ENCODE results near the gene PLD4.

Gene PLD4

DNA sequence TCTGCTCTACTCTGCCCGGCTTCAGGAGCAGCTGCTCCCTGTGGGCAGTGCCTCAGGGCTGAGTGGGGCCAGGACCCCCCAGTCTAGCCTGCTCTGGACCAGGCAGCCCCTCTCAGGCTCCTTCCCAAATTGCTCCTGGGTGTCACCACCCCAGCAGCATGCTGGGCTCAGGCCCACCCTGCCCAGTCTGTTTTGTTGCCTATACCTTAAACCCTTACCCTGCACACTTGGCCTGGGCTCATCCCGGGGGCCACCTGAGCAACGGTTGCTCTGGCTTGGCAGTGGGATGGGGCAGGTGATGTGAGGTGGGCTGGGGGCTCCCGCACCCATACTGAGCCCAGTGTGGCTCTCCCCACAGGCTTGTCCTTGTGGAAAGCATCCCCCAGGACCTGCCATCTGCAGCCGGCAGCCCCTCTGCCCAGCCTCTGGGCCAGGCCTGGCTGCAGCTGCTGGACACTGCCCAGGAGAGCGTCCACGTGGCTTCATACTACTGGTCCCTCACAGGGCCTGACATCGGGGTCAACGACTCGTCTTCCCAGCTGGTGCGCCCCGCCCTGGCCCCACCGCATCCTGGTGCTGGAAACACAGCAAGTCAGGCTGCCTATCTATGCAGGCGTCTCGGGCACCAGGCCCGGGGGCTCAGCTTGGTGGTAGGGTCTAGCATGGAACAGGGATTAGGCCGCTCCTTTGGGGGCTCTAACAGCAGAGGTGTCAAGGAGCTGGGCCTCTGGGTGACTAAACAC is 3.9 kb downstream of the PLD4 start:
- DNase-seq (ENCODE audit: low read depth), result no peak

DNA sequence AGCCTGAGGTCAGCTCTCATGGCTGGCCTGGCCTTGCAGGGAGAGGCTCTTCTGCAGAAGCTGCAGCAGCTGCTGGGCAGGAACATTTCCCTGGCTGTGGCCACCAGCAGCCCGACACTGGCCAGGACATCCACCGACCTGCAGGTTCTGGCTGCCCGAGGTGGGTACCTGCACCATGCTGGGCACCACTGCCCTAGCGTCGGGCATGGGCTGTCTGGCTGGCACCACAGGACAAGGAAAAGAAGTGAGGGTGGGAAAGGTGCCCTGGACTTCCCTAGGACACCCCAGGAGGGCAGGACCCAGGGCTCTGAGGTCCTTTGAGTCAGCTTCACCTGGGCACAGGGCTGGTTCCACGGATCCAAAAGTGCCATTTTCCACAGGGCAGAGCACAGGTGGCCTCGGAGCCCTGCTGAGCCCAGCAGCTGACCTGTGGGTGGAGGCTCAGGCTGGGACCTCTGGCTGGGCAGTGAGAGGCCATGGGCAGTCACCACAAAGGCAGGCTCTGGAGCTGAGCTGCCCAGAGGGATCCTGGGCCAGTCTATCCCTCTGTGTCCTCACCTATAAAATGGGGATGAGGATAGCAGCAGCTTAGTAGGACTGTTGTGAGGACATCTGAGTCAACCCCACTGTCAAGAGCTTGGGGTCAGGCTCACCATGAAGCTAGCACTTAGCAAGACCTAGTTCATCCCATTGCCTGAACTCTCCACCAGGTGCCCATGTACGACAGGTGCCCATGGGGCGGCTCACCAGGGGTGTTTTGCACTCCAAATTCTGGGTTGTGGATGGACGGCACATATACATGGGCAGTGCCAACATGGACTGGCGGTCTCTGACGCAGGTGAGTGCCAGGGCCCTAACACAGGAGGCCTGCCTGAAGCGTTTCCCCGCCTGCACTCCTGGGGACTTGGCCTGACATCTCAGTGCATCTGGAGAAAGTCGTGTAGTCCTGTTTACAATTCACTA is 4.9 kb downstream of the PLD4 start:
- DNase-seq (ENCODE audit: low read depth), result no peak

DNA sequence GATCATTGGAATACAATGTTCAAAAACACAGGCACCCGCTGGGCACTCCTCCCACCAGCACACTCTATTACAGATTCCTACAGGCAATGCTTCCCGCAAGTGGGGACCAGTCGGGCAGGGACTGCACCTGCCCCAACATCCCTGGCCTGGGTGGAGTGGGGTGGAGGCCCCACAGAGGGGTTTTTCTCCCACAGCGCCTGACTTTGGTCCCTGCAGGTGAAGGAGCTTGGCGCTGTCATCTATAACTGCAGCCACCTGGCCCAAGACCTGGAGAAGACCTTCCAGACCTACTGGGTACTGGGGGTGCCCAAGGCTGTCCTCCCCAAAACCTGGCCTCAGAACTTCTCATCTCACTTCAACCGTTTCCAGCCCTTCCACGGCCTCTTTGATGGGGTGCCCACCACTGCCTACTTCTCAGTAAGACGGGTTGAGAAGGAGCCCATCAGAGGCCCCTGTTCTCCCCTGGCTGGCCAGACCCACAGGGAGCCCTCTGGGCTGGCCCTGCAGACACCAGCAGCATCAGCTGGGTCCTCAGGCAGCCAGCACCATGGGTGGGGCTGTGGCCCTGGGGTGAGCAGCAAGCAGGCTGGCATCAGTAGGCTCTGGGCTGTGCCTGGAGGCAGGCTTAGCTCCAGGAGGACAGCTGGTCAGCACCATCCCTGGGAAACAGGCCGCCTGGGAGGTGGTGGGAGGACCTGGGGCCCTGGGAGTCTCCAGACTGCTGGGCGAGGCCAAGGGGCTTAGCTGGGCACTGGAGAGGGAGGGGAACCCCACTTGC is 6.0 kb downstream of the PLD4 start:
- no peak for DNase-seq (ENCODE audit: low read depth)

DNA sequence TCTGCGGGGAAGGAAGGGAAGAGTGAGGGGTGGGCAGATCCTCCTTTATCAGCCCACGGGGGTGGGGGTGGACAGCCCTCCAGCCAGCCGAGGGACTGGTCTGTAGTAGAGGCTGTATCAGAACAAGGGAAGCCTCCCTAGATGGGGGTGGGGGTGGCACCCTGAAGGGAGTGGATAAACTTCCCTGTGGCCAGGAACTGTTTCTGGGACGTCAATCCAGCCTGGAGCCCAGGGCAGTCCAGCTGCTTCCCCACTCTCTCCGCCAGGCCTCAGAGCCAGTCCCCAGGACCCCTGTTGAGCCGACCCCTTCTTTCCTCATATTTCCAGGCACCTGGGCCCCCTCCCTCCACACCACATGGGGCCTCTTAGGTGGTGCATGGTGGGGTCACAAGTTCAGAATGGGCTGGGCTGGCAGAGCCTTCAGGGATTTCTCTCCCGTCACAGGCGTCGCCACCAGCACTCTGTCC is 6.7 kb downstream of the PLD4 start:
- DNase-seq (ENCODE audit: low read depth), result no peak

DNA sequence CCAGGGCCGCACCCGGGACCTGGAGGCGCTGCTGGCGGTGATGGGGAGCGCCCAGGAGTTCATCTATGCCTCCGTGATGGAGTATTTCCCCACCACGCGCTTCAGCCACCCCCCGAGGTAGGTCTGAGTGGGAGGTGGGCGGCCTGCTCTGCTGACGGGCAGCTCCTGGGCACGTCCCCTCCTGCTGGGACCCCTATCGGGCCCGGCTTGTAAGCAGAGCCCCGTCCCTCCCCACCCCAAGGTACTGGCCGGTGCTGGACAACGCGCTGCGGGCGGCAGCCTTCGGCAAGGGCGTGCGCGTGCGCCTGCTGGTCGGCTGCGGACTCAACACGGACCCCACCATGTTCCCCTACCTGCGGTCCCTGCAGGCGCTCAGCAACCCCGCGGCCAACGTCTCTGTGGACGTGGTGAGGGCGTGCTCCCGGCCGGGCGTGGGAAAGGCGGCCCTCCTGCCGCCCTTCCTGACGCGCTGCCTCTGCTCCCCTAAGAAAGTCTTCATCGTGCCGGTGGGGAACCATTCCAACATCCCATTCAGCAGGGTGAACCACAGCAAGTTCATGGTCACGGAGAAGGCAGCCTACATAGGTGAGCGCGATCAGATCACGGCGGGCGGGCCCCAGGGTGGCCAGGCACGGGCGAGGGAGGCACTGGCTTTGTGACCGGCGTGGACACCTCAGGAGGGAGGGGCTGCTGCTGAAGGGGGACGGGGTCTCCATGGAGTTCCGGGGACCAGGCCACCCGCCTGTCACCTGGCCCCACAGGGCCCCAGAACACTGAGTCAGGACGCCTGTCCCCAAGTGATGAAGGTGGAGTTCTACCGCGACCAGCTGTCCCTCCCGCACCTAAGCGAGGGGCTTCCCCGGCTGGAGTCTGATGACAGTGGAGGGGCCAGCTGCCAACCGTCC is 7.3 kb downstream of the PLD4 start:
- DNase-seq (ENCODE audit: low read depth), result no peak

DNA sequence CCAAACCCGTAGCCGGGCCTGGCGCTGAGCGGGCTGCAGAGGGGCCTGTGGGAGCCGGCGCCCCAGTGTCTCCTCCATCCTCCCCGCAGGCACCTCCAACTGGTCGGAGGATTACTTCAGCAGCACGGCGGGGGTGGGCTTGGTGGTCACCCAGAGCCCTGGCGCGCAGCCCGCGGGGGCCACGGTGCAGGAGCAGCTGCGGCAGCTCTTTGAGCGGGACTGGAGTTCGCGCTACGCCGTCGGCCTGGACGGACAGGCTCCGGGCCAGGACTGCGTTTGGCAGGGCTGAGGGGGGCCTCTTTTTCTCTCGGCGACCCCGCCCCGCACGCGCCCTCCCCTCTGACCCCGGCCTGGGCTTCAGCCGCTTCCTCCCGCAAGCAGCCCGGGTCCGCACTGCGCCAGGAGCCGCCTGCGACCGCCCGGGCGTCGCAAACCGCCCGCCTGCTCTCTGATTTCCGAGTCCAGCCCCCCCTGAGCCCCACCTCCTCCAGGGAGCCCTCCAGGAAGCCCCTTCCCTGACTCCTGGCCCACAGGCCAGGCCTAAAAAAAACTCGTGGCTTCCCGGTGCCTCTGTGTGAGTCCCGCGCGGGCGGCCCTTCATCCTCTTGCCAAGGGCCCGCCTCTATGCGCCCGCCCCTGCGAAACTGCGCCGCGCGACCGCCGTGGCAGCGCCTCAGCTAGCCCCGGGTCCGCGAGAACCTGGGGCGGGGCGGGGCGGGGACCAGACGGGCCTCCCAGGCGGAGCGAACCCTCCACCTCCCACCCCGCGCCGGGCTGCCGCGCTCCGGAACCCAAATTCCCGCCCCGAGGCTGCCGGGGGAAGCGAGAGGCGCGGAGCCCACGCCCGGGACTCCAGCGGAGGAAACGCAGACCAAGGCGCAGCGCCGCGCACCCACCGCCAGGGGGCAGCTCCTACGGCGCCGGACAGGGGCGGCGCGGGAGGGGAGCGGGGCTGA is 8.3 kb downstream of the PLD4 start:
- DNase-seq (ENCODE audit: low read depth), result peak; percentile 79

DNA sequence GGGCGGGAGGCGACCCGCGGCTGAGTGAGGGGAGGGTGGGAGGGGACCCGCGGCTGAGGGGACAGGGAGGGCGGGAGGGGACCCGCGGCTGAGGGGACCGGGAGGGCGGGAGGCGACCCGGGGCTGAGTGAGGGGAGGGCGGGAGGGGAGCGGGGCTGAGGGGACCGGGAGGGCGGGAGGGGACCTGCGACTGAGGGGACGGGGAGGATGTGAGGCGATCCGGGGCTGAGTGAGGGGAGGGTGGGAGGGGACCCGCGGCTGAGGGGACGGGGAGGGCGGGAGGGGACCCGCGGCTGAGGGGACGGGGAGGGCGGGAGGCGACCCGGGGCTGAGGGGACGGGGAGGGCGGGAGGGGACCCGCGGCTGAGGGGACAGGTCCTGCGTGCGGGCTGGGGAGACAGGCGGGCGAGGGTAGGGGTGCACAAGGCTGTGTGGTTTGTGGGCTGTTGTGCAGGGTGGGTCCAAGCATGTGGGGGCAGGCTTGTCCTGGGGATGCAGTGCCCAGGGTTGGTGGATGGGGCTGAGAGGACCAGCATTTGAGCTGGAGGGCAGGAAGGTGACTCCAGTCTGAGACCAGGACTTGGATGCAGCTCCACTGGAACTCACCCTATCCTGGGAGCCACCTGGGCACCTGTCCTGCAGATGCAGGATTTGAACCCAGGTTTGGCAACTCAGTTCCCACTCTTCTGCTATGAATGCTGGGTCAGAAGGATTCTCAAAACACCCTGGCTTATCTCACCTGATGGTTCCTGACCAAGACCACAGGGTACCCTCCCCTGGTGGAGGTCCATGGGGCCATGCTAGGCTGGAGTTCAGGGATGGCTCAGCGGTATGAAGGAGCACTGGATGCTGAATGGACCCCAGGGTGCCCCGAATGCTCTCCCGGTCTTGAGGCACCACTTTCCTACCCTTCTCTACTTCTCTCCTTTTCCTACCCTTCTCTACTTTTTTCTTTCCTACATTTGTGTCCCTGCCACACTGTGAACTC is 9.4 kb downstream of the PLD4 start:
- no peak for DNase-seq (ENCODE audit: low read depth)

DNA sequence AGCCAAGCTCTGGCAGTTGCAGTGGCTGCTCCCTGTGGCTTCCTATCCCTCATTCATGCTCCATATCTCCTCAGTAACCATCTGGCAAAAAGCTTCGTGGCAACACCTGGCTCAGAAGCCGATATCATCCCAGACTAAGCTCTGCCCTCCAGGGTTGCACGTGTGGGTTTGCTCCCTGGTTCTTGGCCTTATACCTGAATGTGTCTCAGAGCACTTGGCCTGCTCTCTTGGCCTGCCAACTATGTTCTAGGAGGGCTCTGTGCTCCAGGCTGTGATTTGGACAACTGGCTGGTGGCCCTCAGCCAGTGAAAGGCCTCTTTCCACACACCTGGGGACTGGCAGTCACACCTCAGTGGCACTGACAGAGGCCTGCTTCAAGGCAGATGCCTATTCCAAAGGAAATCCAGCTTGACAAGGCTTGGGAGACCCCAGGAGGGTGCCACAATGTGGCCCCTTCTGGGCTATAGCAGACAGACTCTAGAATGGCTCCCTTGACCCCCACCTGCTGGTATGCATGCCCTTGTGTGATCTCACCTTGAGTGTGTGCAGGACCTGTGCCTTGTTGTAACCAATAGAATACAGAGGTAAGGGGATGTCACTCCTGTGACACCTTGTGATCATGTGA is 10.5 kb downstream of the PLD4 start:
- DNase-seq (ENCODE audit: low read depth), result no peak

DNA sequence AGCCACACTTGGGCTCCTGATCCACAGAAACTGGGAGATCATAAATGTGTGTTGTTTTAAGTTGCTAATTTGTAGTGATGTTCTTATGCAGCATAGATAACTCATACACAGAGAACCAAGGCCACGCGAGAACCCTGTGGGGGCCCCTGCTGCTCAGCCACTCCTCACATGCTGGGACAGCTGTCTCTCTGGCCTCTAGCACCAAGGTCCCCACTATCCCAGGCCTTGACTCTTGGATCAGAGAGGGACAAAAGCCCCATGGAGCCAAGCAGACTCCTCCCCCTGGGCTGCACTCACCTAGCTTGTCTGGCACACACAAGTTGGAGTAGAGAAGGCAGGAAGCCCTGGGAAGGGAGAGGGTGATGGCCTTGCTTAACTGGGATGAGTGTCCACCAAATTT is 11.3 kb downstream of the PLD4 start:
- DNase-seq (ENCODE audit: low read depth), result no peak

DNA sequence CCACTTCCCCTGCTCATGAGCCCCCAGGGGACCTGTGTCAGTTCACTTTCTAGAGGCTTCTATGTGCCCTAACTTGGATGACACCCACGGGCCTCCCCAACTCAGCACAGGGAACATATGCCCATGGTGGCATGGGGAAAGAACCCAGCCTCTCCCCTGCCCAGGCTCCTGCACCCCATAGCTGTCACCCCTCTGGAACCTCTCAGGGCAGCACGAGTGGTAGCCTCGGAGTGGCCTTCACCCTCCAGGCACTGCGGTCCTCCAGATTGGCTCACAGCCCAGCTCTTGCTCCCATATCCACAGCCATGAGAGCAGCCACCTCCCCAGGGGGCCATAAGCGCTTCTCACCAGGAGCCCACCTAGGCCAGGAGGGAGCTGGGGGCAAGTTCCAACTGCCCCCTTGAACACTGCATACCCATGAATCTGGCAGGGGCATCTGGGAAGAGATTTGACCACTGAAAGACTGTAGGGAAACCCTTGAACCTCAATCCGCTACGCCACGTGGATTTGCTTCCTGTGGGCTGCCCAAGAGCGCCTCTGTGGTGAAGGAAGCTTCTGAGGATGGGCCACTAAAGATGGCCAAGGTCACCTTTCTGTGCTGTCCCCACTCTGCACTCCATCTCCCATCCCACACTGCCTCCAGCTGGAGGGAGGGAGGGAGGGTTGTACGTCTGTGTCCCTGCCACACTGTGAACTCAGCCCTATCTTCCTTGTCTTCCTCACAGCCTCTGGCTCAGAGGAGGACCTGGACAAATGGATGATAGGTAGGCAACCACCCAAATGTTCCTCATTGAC is 11.9 kb downstream of the PLD4 start:
- no peak for DNase-seq (ENCODE audit: low read depth)

DNA sequence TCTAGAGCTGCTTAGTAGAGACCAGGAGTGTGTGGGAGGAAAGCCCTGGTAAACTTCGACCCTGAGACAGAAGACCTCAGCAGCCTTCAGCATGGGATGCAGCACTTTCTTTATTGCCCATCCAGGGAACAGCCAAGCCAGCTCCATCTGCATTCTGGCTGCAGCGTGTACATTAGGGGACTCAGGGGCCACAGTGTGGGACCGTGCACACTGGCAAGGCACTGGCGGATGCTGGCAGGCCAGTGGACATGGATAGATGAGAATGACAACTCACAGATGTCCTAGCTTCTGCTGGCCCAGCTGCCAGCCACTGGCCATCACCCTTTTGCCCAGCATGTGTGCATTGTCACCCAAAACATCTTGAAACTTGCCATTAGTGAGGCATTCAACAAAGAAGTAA is 12.5 kb downstream of the PLD4 start:
- DNase-seq (ENCODE audit: low read depth), result no peak

DNA sequence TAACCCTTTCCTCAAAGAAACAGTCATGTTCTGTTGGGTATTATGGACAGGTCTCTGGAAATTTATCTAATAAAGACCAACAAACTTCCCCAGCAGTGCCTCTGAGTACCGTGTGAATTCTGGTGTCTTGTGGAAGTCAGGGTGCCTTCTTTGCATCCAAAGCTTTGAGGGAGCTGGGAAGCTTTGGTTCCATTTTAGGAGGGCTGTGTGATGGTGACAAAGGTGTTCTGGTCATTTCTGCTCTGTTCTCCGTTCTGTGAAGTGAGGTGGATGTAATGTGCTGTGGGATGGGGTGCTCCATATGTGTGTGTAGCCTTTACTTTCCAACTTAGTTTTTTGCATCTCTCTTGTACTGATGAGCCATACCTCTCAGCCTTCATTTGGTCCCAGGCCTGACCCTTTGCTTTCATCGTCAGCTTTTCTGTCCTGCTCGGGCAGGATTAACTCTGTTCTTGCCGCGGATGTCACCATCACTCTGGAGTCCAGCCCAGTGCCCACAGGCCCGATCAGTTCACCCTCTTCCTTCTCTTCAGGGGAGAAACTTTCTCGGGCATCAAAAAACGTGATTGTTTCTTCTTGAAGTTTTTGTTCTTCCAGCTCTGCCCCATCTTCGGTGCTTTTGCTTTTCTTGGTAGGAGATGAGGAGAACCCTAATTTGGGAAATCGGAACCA is 13.2 kb downstream of the PLD4 start:
- no peak for DNase-seq (ENCODE audit: low read depth)

DNA sequence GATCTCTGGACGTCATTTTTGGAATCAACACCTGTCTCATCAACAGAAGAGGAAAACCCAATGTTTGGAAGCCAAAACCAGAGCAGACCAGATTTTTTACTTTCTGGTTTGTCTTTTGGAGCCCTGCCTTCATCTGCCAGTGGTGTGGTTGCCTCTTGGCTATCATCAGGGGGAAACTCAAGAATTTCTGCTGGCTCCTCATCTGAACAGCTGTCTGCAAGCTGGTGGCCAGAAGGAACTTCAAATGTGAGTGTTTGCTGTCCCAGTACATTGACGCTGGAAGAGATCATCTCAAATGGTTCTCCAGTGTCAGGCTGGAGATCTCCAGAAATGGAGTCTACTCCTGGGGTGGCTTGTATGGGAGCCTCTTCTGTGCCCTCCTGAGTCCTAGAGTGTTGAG is 13.8 kb downstream of the PLD4 start:
- DNase-seq (ENCODE audit: low read depth), result no peak

DNA sequence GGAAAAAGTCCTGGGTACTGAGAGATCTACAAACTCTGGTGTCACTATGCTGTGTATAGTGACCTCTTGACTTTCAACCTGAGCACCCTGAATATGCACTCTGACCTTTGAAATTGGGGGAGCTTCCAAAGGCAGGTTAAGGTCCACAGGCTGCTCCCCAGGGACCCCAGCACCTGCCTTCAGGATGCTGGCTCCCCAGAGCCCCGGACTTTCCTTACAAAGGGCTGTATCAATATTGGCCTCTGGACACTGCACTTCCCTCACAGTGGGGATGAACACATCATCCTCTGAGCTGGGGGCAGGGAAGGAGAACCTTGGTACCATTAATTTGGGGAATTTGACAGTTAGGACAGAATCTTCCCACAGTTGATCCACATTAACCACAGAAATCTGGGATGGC is 14.3 kb downstream of the PLD4 start:
- no peak for DNase-seq (ENCODE audit: low read depth)

DNA sequence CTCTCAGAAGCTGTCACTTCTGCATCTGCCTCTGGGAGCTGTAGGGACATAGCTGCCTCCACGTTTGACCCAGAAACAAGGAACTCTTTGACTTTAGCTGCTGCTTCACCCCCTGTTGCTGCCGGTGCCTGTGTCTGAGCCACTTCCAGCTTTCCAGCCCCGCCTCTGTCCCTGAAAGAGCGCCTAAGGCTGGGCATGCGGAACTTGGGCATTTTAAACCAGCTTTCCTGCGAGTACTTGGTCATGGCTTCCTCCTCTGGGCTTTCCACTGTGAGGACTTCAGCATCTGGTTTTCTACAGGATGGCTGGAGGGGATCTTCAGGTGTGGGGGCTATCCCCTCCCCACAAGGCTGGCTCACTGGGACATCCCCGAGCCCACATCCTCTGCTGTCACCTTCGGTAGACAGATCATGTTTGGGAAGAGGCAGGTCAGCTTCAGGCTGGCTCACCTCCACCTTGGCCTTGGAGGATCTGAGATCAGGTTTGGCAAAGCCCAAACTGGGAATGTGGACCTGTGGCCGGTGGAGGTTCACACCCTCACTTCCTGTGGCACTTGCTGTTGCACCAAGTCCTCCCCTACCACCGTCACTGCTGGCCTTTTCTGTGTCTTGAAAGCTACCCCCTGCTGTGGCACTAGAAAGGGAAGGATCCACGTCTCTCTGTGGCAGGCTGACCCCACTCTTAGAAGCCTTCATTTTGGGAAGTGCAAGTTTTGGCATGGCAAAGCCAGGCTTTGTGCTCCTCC is 15.2 kb downstream of the PLD4 start:
- DNase-seq (ENCODE audit: low read depth), result no peak

DNA sequence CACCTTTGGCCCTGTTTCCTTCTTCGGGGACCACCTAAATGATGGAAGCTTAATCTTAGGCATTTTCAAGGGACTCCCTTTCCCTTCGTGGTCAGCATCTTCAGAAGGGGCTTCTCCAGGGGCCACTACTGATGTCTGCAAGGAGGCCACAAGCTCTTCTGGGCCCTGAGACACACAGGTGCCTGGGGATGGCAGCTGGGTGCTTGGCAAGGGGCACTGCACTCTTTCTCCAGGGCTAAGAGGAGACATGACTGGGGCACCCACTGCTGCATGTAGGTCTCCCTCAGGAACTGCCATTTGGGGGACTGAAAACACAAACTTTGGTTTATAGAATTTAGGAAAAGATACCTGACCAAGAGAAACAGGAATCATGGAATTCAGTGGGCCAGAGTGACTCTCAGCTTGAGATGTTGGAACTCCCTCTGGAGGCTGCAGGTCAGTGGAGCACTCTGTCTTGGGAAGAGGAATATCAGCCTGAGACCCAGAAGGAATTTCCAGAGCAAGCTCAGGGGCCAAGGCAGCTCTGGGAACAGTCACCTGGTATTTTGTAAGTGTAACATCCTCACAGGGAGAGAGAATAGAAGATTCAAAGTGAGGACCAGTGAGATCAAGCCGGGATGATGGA is 16.0 kb downstream of the PLD4 start:
- no peak for DNase-seq (ENCODE audit: low read depth)

Measured in activated T-helper 9 cell treated with anti-CD3 and anti-CD28 coated beads, Interleukin-2, amount 50 U/mL, for 16 hours (primary cell).